Lower leg skin (tissue), 3 donors: ENCODE results near the gene TMEM59.

Source experiments
- CTCF ChIP-seq, 3 donors: fragments of 450-650 bp; IDR thresholded peaks; one replicate each; pipeline ENCODE4 v1.5.1; 2016; ENCODE audit warnings: antibody characterized with exemption in 3 of 3, mild to moderate bottlenecking in 3 of 3, moderate library complexity in 2 of 3
- POLR2A ChIP-seq, 2 donors: fragments of 450-650 bp; IDR thresholded peaks; one replicate each; pipeline ENCODE4 v1.6.1; 2016 to 2017; ENCODE audit warnings: antibody characterized with exemption in 2 of 2, mild to moderate bottlenecking in 1 of 2, moderate library complexity in 1 of 2

GRCh38 chr1:54052431-54052933, 522 bp downstream of the TMEM59 start:
- no peak for TF ChIP-seq CTCF (IDR thresholded peaks at IDR 0.05)
- TF ChIP-seq POLR2A (IDR thresholded peaks at IDR 0.05) = no peak
